Spinal cord (tissue), 10 donors: ENCODE data around the gene FRY. TPM values are rescaled to one million over a fixed set of nuclear protein-coding genes. Genes with fewer than 3 reads are reported as not detected.
"Not testable (repeated sequence)": the region's sequence is repeated elsewhere in the genome, so short reads cannot be mapped to it uniquely, and the experiment has no call there.

Experiments
- DNase-seq, 6 donors: peaks; one replicate each; pipeline versions ENCODE4 v3.0.0 to v3.0.0-alpha.2; 2013 to 2015; ENCODE audit warnings: low spot score in 6 of 6, low read depth in 4 of 6
- H3K27ac ChIP-seq: one replicate; pipeline ENCODE4 v1.5.1; 2013; ENCODE audit warnings: low read depth, low read length, control low read depth
- H3K27me3 ChIP-seq: one replicate; pipeline ENCODE4 v1.6.1; 2013; ENCODE audit warnings: low read length; ENCODE audit not compliant: control insufficient read depth, insufficient read depth
- H3K36me3 ChIP-seq: one replicate; pipeline ENCODE4 v1.6.1; 2013; ENCODE audit warnings: low read length; ENCODE audit not compliant: control insufficient read depth, insufficient read depth
- H3K4me1 ChIP-seq: one replicate; pipeline ENCODE4 v1.6.1; 2013; ENCODE audit warnings: low read length; ENCODE audit not compliant: control insufficient read depth, insufficient read depth
- H3K4me3 ChIP-seq: one replicate; pipeline ENCODE4 v1.5.1; 2013; ENCODE audit warnings: low read depth, low read length, control low read depth
- H3K9me3 ChIP-seq: one replicate; pipeline ENCODE4 v1.6.1; 2013; ENCODE audit warnings: low read length; ENCODE audit not compliant: control insufficient read depth, insufficient read depth
- WGBS: methylation state at CpG from one replicate; pipeline ENCODE4 v1.1.5; 2013; ENCODE audit warnings: missing lambda C conversion rate; ENCODE audit not compliant: insufficient coverage; 5-methylcytosine and 5-hydroxymethylcytosine counted together
- polyA plus RNA-seq, 2 donors: library from polyadenylated mRNA; unstranded; fragments of 120-200 nt; gene quantifications; one replicate each; pipeline ENCODE4 v1.2.1, GENCODE V29; 2013; ENCODE audit not compliant: insufficient read length in 2 of 2
- total RNA-seq, 2 donors: library from RNA; depleted of rRNA in 1 of 2; stranded (reverse); fragments of 120-200 nt in 1 of 2; fragments of >200 nt in 1 of 2; gene quantifications; one replicate each; pipeline versions ENCODE4 v1.2.3 to v1.2.4, GENCODE V29; 2013 to 2014
- donor health status: healthy.

Gene FRY
- total and polyA plus RNA-seq, 4 donors: 55.9 to 97.8 (median 92.7) TPM

GRCh38 chr13:32045537-32045936, 14.0 kb downstream of the FRY start:
- 80% methylated on average over 1 of the region's 3 CpGs for WGBS
- Histone ChIP-seq H3K4me3 (no peak overlapping the region), H3K4me1 (peaks cover 3% of the 10 kb centered on the region), H3K9me3 (no peaks in the 10 kb centered on the region), H3K27me3 (no peaks in the 10 kb centered on the region), H3K27ac (peak overlapping the region; percentile 84), H3K36me3 (no peaks in the 10 kb centered on the region)
- DNase-seq: no peak

GRCh38 chr13:32045982-32046785, 14.6 kb downstream of the FRY start:
- no peak overlapping the region for H3K4me3 ChIP-seq
- WGBS: 10% methylated on average over 2 of the region's 4 CpGs

GRCh38 chr13:32047088-32047487, 15.5 kb downstream of the FRY start:
- peaks cover 3% of the 10 kb centered on the region for H3K4me1 ChIP-seq
- H3K27me3 ChIP-seq: no peaks in the 10 kb centered on the region
- no peak overlapping the region for H3K4me3 ChIP-seq
- peak overlapping the region; percentile 84 for H3K27ac ChIP-seq
- H3K9me3 ChIP-seq: no peaks in the 10 kb centered on the region
- DNase-seq: peak in 1 of 6 donors; percentile 39
- H3K36me3 ChIP-seq: no peaks in the 10 kb centered on the region

More at GRCh38 chr13:32045982-32046785, 14.6 kb downstream of the FRY start:
- Histone ChIP-seq H3K36me3 (no peaks in the 10 kb centered on the region), H3K27me3 (no peaks in the 10 kb centered on the region), H3K4me1 (peaks cover 3% of the 10 kb centered on the region), H3K27ac (peak overlapping the region; percentile 84), H3K9me3 (no peaks in the 10 kb centered on the region)
- DNase-seq: peak in 2 of 6 donors; percentile 62 to 71

- H3K4me3 ChIP-seq: no peak overlapping the region
- H3K27me3 ChIP-seq: no peaks in the 10 kb centered on the region
- H3K36me3 ChIP-seq: no peaks in the 10 kb centered on the region
- no peaks in the 10 kb centered on the region for H3K9me3 ChIP-seq
- WGBS: 100% methylated on average over 4 of the region's 5 CpGs
- H3K4me1 ChIP-seq: peaks cover 3% of the 10 kb centered on the region
- no peak for DNase-seq
- peak overlapping the region; percentile 10 for H3K27ac ChIP-seq
Observed at GRCh38 chr13:32047793-32048192, 16.2 kb downstream of the FRY start.

- no peak for DNase-seq
- Histone ChIP-seq H3K36me3 (no peaks in the 10 kb centered on the region), H3K4me1 (peaks cover 3% of the 10 kb centered on the region), H3K9me3 (no peaks in the 10 kb centered on the region), H3K4me3 (no peak overlapping the region), H3K27ac (no peak overlapping the region), H3K27me3 (no peaks in the 10 kb centered on the region)
Observed at GRCh38 chr13:32048816-32049215, 17.2 kb downstream of the FRY start.

- no peak overlapping the region for H3K27ac ChIP-seq
- H3K27me3 ChIP-seq: no peaks in the 10 kb centered on the region
- no peak overlapping the region for H3K4me3 ChIP-seq
- H3K4me1 ChIP-seq: peaks cover 3% of the 10 kb centered on the region
- DNase-seq: no peak
- H3K36me3 ChIP-seq: no peaks in the 10 kb centered on the region
- no peaks in the 10 kb centered on the region for H3K9me3 ChIP-seq
- 78% methylated on average over 1 of the region's 4 CpGs for WGBS
Observed at GRCh38 chr13:32051156-32051555, 19.6 kb downstream of the FRY start.

GRCh38 chr13:32056316-32056715, 24.7 kb downstream of the FRY start:
- H3K36me3 ChIP-seq: no peaks in the 10 kb centered on the region
- no peaks in the 10 kb centered on the region for H3K9me3 ChIP-seq
- H3K4me3 ChIP-seq: no peak overlapping the region
- H3K27ac ChIP-seq: no peak overlapping the region
- no peaks in the 10 kb centered on the region for H3K27me3 ChIP-seq
- H3K4me1 ChIP-seq: no peaks in the 10 kb centered on the region
- DNase-seq: no peak

GRCh38 chr13:32057325-32057724, 25.8 kb downstream of the FRY start:
- H3K27me3 ChIP-seq, H3K4me3 ChIP-seq, H3K9me3 ChIP-seq, H3K36me3 ChIP-seq, H3K4me1 ChIP-seq, DNase-seq, H3K27ac ChIP-seq: not testable (repeated sequence)
- WGBS: 100% methylated on average over 4 of the region's 6 CpGs

GRCh38 chr13:32059511-32059984, 28.0 kb downstream of the FRY start:
- no peaks in the 10 kb centered on the region for H3K36me3 ChIP-seq
- H3K4me3 ChIP-seq: no peak overlapping the region
- WGBS: no CpG with 5 or more reads among the region's 2 CpGs
- H3K4me1 ChIP-seq: no peaks in the 10 kb centered on the region
- no peaks in the 10 kb centered on the region for H3K9me3 ChIP-seq
- DNase-seq: no peak
- H3K27me3 ChIP-seq: no peaks in the 10 kb centered on the region
- no peak overlapping the region for H3K27ac ChIP-seq

GRCh38 chr13:32060401-32060878, 28.9 kb downstream of the FRY start:
- WGBS: 21% methylated on average over 4 of the region's 5 CpGs
- Histone ChIP-seq H3K36me3 (no peaks in the 10 kb centered on the region), H3K4me3 (no peak overlapping the region), H3K27me3 (no peaks in the 10 kb centered on the region), H3K4me1 (no peaks in the 10 kb centered on the region), H3K27ac (no peak overlapping the region), H3K9me3 (no peaks in the 10 kb centered on the region)
- peak in 2 of 6 donors; percentile 61 to 63 for DNase-seq
